ENCODE results near the gene UBE2G2. TPM values are rescaled to one million over a fixed set of nuclear protein-coding genes. Genes with fewer than 3 reads are reported as not detected.
A peak's percentile ranks its signal among the peaks of the same experiment; 100 is the strongest.

Gene UBE2G2
- total RNA-seq, 1 donor from 2014 or later, result 78.2 TPM

DNA sequence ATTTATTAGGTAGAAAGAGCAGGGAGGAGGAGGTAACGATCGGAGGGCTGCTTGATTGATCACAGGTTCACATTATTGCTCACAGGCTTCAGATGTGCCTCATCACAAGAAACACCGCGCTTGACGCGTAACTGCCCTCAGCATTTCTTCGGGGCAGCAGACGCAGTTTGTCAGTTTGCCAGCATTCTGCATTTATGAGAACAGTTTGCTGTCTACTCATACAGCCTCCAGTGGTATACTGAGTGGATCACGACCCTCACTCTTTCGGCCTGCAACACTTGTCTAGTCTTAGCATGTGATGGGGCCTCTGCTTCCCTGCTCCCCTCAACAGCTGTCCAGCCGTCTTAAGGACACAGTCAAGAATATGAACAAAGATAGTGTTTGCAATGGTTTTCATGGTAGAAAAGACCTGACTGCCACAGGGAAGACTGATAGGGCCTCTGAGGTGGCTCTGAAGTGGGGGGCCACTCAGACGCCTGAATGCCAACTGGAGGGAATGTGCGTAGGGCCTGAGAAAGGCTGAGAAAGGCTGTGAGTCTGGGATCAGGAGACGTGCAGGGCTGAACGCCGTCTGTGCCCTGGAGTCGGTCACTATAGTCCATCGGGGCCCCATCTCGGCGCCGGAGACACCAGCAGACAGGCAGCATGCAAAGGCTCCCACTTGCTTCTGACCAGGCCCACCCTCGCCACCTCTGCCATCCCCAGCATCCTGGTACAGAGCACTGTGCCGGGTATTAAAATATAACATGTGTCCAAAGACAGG is 45.0 kb downstream of the UBE2G2 start:
- H3K4me3 ChIP-seq, result no peak overlapping the region
- no peaks in the 10 kb centered on the region for H3K36me3 ChIP-seq
- no peak for DNase-seq
- TF ChIP-seq, protein P1, sequence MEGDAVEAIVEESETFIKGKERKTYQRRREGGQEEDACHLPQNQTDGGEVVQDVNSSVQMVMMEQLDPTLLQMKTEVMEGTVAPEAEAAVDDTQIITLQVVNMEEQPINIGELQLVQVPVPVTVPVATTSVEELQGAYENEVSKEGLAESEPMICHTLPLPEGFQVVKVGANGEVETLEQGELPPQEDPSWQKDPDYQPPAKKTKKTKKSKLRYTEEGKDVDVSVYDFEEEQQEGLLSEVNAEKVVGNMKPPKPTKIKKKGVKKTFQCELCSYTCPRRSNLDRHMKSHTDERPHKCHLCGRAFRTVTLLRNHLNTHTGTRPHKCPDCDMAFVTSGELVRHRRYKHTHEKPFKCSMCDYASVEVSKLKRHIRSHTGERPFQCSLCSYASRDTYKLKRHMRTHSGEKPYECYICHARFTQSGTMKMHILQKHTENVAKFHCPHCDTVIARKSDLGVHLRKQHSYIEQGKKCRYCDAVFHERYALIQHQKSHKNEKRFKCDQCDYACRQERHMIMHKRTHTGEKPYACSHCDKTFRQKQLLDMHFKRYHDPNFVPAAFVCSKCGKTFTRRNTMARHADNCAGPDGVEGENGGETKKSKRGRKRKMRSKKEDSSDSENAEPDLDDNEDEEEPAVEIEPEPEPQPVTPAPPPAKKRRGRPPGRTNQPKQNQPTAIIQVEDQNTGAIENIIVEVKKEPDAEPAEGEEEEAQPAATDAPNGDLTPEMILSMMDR (IDR thresholded peaks at IDR 0.05; ENCODE audit: borderline replicate concordance), result no peak
- intact Hi-C loops (cut with micrococcal nuclease), result no loop called here
- H3K4me1 ChIP-seq, result peaks cover 15% of the 10 kb centered on the region
- no peaks in the 10 kb centered on the region for H3K27me3 ChIP-seq (ENCODE audit: low read depth)
- H3K9me3 ChIP-seq (replicated peaks), result peaks cover 16% of the 10 kb centered on the region
- no peak overlapping the region for H3K27ac ChIP-seq (replicated peaks)

DNA sequence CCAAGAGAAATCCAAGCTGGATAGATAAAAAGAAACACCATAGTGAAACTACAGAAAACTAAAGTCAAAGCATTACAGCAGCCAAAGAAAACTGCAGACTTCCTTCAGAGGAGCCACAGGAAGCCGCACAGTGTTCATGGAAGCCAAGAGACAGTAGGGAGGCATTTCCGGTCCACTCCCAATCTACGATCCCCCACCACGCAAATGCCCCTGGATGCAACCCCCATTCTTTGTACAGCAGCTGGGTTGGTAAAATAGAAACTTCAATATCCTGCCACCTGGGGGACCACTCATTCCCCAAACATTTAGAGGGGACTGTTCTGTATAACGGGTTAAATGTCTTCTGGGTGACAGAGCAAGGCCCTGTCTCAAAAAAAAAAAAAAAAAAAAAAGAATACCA is 46.4 kb downstream of the UBE2G2 start:
- Histone ChIP-seq H3K36me3 (no peaks in the 10 kb centered on the region), H3K9me3 (replicated peaks) (peaks cover 16% of the 10 kb centered on the region), H3K4me1 (peaks cover 15% of the 10 kb centered on the region), H3K27ac (replicated peaks) (peak overlapping the region; percentile 44), H3K4me3 (no peak overlapping the region), H3K27me3 (ENCODE audit: low read depth) (peaks cover 12% of the 10 kb centered on the region)
- intact Hi-C loops (cut with micrococcal nuclease), result no loop called here
- no peak for DNase-seq
- TF ChIP-seq, protein P1 (IDR thresholded peaks at IDR 0.05; ENCODE audit: borderline replicate concordance), result peak; percentile 27

DNA sequence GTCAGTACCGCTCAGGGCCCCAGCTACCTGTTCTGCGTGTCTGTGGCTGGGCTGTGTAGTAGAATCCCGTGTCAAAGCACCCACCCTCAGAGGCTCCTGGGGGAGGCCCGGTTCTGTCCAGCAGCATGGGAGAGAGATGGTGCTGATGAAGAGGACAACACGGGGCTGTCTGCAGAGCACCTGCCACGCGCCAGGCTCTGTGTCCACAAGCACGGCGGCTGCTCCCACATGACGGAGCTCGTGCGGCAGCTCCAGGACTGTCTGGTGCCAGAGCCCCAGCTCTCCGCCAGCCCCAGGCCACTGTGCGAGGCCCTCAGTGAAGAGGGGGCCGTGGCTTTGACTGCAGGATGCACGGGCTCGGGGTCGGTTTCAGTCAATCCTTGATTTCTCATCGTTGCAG is 48.3 kb downstream of the UBE2G2 start:
- no peak for DNase-seq
- H3K27ac ChIP-seq (replicated peaks), result no peak overlapping the region
- no peak overlapping the region for H3K4me3 ChIP-seq
- H3K4me1 ChIP-seq, result peaks cover 15% of the 10 kb centered on the region
- no peaks in the 10 kb centered on the region for H3K36me3 ChIP-seq
- TF ChIP-seq, protein P1 (IDR thresholded peaks at IDR 0.05; ENCODE audit: borderline replicate concordance), result no peak
- peaks cover 16% of the 10 kb centered on the region for H3K9me3 ChIP-seq (replicated peaks)
- peaks cover 31% of the 10 kb centered on the region for H3K27me3 ChIP-seq (ENCODE audit: low read depth)
- intact Hi-C loops (cut with micrococcal nuclease), result no loop called here

DNA sequence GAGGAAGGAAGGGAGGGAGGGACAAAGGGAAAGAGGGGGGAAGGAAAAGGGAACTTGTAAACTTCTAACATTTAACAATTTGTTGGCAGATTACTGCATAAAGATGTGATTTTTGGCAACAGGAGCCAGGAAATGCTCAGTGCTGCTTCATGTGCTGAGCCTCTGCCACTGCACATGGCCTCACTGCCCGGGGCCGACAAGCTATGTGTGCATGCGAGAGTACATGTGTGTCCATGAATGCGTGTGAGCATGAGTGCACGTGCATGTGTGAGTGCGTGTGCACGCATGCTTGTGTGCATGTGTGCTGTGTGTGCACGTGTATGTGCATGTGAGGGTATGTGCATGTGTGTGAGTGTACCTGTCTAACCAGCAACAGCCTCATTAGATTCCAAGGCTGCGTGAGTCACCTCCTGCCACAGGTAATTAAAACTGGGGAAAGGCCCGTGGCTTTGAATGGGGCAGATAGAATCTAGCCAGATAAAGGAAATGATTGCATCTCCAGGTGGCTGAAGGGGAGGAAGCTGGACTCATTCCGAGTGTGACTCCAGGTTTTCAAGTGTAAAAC is 48.9 kb downstream of the UBE2G2 start:
- peaks cover 35% of the 10 kb centered on the region for H3K27me3 ChIP-seq (ENCODE audit: low read depth)
- intact Hi-C loops (cut with micrococcal nuclease), result no loop called here
- no peaks in the 10 kb centered on the region for H3K36me3 ChIP-seq
- peaks cover 16% of the 10 kb centered on the region for H3K9me3 ChIP-seq (replicated peaks)
- peaks cover 15% of the 10 kb centered on the region for H3K4me1 ChIP-seq
- no peak overlapping the region for H3K27ac ChIP-seq (replicated peaks)
- no peak overlapping the region for H3K4me3 ChIP-seq
- DNase-seq, result no peak
- TF ChIP-seq, protein P1 (IDR thresholded peaks at IDR 0.05; ENCODE audit: borderline replicate concordance), result peak; percentile 12

DNA sequence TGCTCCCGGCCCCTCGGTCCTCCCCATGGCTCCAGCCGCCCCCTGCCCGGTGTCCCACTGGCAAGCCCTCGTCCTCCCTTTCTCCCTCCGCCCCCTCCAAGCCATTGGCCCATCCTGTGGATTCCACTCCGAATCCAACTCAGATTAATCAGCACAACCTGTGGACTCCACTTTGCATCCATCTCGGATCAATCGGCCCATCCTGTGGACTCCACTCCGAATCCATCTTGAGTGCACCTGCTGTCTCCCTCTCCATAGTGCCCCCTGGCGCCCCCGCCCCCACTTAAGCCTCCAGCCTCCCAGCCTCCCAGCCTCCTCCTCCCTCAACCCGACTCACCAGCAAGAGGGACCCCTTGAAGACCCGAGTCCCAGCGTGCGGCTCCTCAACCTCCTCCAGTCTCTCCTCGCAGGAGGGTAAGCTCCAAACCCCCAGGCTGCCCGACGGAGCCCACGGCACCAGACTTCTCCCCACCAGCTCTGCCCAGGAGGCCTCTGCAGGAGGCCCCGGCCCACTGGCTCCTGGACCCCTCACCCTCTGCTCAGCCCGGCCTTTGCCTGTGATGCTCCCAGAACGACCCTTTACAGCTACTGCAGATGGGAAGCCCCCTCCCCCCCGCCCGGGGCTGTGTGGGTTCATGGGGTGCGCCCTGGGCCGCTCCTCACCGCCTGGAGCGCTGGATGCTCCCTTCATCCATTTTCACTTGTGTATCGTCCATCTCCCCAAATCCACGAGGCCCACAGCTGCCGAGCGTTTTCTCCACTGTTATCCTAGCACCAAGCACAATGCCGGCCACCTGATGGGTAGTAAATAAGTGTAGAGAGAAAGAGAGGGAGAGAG is 49.6 kb downstream of the UBE2G2 start:
- no peaks in the 10 kb centered on the region for H3K36me3 ChIP-seq
- H3K27ac ChIP-seq (replicated peaks), result no peak overlapping the region
- peaks cover 37% of the 10 kb centered on the region for H3K27me3 ChIP-seq (ENCODE audit: low read depth)
- TF ChIP-seq, protein P1 (IDR thresholded peaks at IDR 0.05; ENCODE audit: borderline replicate concordance), result no peak
- intact Hi-C loops (cut with micrococcal nuclease), result no loop called here
- H3K4me3 ChIP-seq, result no peak overlapping the region
- peaks cover 16% of the 10 kb centered on the region for H3K9me3 ChIP-seq (replicated peaks)
- DNase-seq, result no peak
- peaks cover 15% of the 10 kb centered on the region for H3K4me1 ChIP-seq

All from left ventricle myocardium inferior (tissue), 1 donor.